Motor neuron (in vitro differentiated cells): ENCODE results near the gene AMMECR1. TPM values are rescaled to one million over a fixed set of nuclear protein-coding genes. Genes with fewer than 3 reads are reported as not detected.

Experiments
- ATAC-seq, 8 experiments: fragments of 200-7000 bp; cut with Tn5 transposase; replicated peaks in 6 of 8; 2 replicates each; pipeline ENCODE4 v1.8.0; 2021; ENCODE audit warnings: mild to moderate bottlenecking in 8 of 8, moderate library complexity in 8 of 8
- H3K27ac ChIP-seq, 2 donors: fragments of 250-450 bp; sonication (Bioruptor Pico); 2 replicates each; pipeline ENCODE4 v1.9.0; 2021; ENCODE audit warnings: antibody characterized with exemption in 2 of 2, mild to moderate bottlenecking in 2 of 2, moderate library complexity in 1 of 2
- H3K4me1 ChIP-seq, 2 donors: fragments of 250-450 bp; sonication (Bioruptor Pico); replicated peaks in 1 of 2; 2 replicates each; pipeline ENCODE4 v1.6.1; 2021; ENCODE audit warnings: antibody characterized with exemption in 2 of 2, mild to moderate bottlenecking in 2 of 2, moderate library complexity in 1 of 2
- H3K4me3 ChIP-seq, 5 donors: fragments of 250-450 bp; sonication (Bioruptor Pico); 2 replicates each; pipeline ENCODE4 v1.9.0; 2021; ENCODE audit warnings: antibody characterized with exemption in 5 of 5, mild to moderate bottlenecking in 5 of 5, moderate library complexity in 4 of 5
- WGBS, 10 experiments: fragments of 450-650 bp; shearing (Covaris generic); methylation state at CpG; one replicate each; pipeline ENCODE4 v1.0.0; 2022; 5-methylcytosine and 5-hydroxymethylcytosine counted together
- in situ Hi-C, 9 experiments: fragments of 400-800 bp; cut with MboI; loops; one replicate each; pipeline ENCODE4 v1.15.0; 2021; ENCODE audit warnings: low sequenced_read_pairs in 9 of 9, low pct_unique_long_range_greater_than_20kb in 2 of 9; ENCODE audit not compliant: unreplicated experiment in 9 of 9
- total RNA-seq, 8 experiments: library from RNA; unstranded; fragments of 300-600 nt; gene quantifications; 2 replicates each; pipeline versions ENCODE4 v1.2.3 to v1.2.4, GENCODE V29; 2022

Gene AMMECR1
- total RNA-seq, 8 experiments from 2014 or later, result 3.3 to 9.9 (median 5.9) TPM

GRCh38 chrX:110308220-110308619, 9.7 kb downstream of the AMMECR1 start:
- no peaks in the 10 kb centered on the region for H3K4me1 ChIP-seq
- ATAC-seq, result peak in 2 of 8 experiments; percentile 70 to 76
- H3K27ac ChIP-seq, result no peak overlapping the region
- H3K4me3 ChIP-seq, result no peak overlapping the region
- WGBS, 10 experiments, result 36 to 60% (median 40%) methylated on average over 1 to 2 of the region's 2 CpGs; no CpG with 5 or more reads in 7 of the 10 experiments
- in situ Hi-C loops, result loop anchor here in 1 of 9 experiments (25.0 kb wide), 1 partner anchor 146 kb away; no protein-coding TSS in a partner anchor

DNA sequence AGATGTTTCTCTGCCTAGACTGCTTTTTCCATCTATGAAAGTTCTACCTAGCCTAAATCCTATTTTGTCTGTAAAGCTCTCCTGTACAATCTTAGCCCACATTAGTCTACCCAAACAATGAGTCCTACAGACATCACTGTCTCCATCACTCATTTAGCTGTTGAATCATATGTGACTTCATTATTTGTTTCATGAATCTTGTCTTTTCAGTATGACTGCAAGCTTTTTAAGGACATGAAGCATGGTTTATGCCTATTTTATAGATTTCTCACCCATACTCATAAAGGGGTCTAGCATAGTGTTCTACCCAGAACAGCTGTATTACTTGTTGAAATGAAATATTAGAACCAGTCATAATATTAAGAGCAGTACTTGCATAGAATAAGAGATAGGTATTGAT, 13.0 kb downstream of the AMMECR1 start:
- no peak for ATAC-seq
- Histone ChIP-seq H3K27ac (no peak overlapping the region), H3K4me3 (no peak overlapping the region), H3K4me1 (no peaks in the 10 kb centered on the region)
- in situ Hi-C loops, result loop anchor here in 1 of 9 experiments (25.0 kb wide), 1 partner anchor 143 kb away; no protein-coding TSS in a partner anchor

DNA sequence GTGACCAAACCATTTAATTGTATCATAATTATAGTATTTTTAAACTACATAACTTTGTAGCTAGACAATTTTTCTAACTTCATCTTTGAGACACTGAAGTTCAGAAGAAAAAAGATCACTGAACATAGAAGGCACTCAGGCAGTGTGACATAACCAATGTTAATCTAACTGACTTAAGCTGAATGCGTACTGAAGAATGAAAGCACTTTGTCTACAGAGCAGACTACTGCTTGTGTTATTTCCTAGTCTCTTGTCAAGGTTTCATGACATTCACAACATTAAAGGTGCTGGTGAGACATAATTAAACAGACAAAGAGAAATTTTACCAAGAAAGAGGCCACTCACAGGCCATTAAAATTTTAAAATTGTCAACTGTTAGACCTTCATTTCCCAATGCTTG, 13.5 kb downstream of the AMMECR1 start:
- WGBS, 10 experiments, result 44 to 100% (median 90%) methylated on average over 1 of the region's 1 CpG; no CpG with 5 or more reads in 6 of the 10 experiments
- Histone ChIP-seq H3K4me1 (no peaks in the 10 kb centered on the region), H3K27ac (no peak overlapping the region), H3K4me3 (no peak overlapping the region)
- no peak for ATAC-seq
- in situ Hi-C loops, result loop anchor here in 1 of 9 experiments (25.0 kb wide), 1 partner anchor 142 kb away; no protein-coding TSS in a partner anchor

- H3K4me3 ChIP-seq, result no peak overlapping the region
- 45 to 100% (median 89%) methylated on average over 1 to 3 of the region's 3 CpGs; no CpG with 5 or more reads in 3 of the 10 experiments for WGBS, 10 experiments
- no peaks in the 10 kb centered on the region for H3K4me1 ChIP-seq
- ATAC-seq, result no peak
- in situ Hi-C loops, result loop anchor here in 1 of 9 experiments (25.0 kb wide), 1 partner anchor 141 kb away; no protein-coding TSS in a partner anchor
- no peak overlapping the region for H3K27ac ChIP-seq
Measured at GRCh38 chrX:110302975-110303374, 14.9 kb downstream of the AMMECR1 start.

- Histone ChIP-seq H3K27ac (no peak overlapping the region), H3K4me3 (no peak overlapping the region), H3K4me1 (no peaks in the 10 kb centered on the region)
- no peak for ATAC-seq
- in situ Hi-C loops, result loop anchor here in 1 of 9 experiments (25.0 kb wide), 1 partner anchor 139 kb away; no protein-coding TSS in a partner anchor
- 100% methylated on average over 1 of the region's 1 CpG; no CpG with 5 or more reads in 9 of the 10 experiments for WGBS, 10 experiments
Measured at GRCh38 chrX:110301194-110301593, 16.7 kb downstream of the AMMECR1 start.

DNA sequence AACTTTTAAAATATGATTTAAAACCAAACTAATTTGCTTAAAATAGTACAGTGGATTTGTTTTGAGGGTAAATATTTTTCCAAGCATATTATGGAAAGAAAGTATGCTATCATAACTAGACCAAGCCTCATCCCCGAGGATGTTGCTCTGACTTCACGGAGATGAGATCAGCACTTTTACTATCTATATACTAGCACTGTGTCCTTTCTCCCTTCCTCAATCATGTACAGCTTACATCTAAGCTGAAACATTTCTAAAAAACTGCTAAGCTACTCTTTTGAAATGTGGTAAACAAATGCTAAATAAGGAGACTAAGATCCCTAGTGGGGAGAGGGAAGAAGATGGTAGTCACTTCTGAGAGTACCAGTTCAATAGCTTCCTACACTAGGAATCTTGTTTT, 23.8 kb downstream of the AMMECR1 start:
- Histone ChIP-seq H3K27ac (no peak overlapping the region), H3K4me1 (no peaks in the 10 kb centered on the region), H3K4me3 (no peak overlapping the region)
- WGBS, 10 experiments, result 68 to 100% (median 100%) methylated on average over 1 to 2 of the region's 2 CpGs; no CpG with 5 or more reads in 6 of the 10 experiments
- in situ Hi-C loops, result no loop called here
- no peak for ATAC-seq

- Histone ChIP-seq H3K4me1 (no peaks in the 10 kb centered on the region), H3K27ac (no peak overlapping the region), H3K4me3 (no peak overlapping the region)
- in situ Hi-C loops, result no loop called here
- no peak for ATAC-seq
Measured at GRCh38 chrX:110293658-110294057, 24.2 kb downstream of the AMMECR1 start.

DNA sequence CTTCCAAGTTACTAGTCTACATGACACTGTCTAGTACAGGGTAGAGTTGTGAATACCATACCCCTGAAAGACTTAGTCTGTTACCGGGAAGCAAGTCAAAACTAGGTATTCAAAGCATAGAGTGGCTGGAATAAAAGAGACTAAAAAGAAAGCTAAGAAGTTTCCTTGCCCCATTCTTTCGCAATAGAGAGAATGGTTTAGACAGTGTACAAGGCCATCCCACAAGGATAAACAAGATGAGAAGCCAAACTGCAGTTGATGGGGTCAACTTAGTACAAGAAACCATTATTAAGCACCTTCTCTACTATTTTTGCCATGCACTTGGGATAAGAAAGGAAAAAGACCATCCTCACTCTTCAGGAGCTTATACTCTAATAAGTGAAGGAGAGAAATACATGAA, 30.3 kb downstream of the AMMECR1 start:
- in situ Hi-C loops, result no loop called here
- no peak overlapping the region for H3K4me3 ChIP-seq
- peak in 1 of 8 experiments; percentile 34 for ATAC-seq
- 27 to 90% (median 61%) methylated on average over 2 of the region's 2 CpGs; no CpG with 5 or more reads in 6 of the 10 experiments for WGBS, 10 experiments
- no peak overlapping the region for H3K27ac ChIP-seq
- no peaks in the 10 kb centered on the region for H3K4me1 ChIP-seq

DNA sequence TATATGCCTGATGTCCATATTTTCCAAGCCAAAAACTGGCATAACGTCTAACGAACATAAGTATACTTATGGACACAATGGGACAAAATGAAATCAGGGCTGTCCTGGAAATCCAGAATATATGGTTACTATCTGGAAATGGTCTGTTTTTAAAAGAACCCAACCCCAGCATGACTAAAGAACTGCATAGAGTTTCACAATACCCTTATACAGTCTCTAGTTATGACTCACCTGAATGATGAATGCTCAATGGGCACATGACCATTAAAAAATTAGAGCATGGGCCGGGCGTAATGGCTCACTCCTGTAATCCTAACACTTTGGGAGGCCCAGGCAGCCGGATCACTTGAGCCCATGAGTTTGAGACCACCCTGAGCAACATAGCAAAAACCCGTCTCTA, 31.8 kb downstream of the AMMECR1 start:
- no peaks in the 10 kb centered on the region for H3K4me1 ChIP-seq
- in situ Hi-C loops, result no loop called here
- H3K27ac ChIP-seq, result no peak overlapping the region
- H3K4me3 ChIP-seq, result no peak overlapping the region
- 0 to 100% (median 70%) methylated on average over 1 to 4 of the region's 6 CpGs; no CpG with 5 or more reads in 6 of the 10 experiments for WGBS, 10 experiments
- peak in 3 of 8 experiments; percentile 50 to 98 (median 95) for ATAC-seq

GRCh38 chrX:110284159-110284558, 33.7 kb downstream of the AMMECR1 start:
- H3K4me3 ChIP-seq, result no peak overlapping the region
- ATAC-seq, result peak in 2 of 8 experiments; percentile 21 to 33
- no peak overlapping the region for H3K27ac ChIP-seq
- in situ Hi-C loops, result no loop called here
- WGBS, 10 experiments, result 30 to 100% (median 65%) methylated on average over 2 of the region's 2 CpGs; no CpG with 5 or more reads in 6 of the 10 experiments
- no peaks in the 10 kb centered on the region for H3K4me1 ChIP-seq

GRCh38 chrX:110282922-110283321, 35.0 kb downstream of the AMMECR1 start:
- Histone ChIP-seq H3K4me1 (no peaks in the 10 kb centered on the region), H3K4me3 (no peak overlapping the region), H3K27ac (no peak overlapping the region)
- ATAC-seq, result no peak
- in situ Hi-C loops, result no loop called here

DNA sequence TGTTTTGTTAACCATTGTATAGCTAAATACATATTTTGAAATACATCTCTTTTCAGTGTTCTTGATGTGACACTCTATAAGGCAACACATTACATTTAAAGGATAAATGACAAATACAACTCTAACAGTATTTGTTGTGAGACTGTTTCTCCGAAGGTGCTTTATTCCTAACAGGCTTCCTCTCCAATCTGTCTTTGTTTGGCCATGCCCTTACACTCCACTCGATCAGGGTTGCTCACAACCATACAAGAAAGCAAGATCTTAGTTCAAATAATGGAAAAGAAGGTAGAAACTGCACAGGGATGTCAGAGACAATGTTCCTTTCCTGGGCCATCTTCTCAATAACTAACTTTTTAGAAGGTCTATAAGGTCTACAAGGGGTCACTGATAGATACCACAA, 36.5 kb downstream of the AMMECR1 start:
- no peak for ATAC-seq
- Histone ChIP-seq H3K27ac (no peak overlapping the region), H3K4me1 (no peaks in the 10 kb centered on the region), H3K4me3 (no peak overlapping the region)
- 0 to 86% (median 35%) methylated on average over 1 to 2 of the region's 2 CpGs; no CpG with 5 or more reads in 3 of the 10 experiments for WGBS, 10 experiments
- in situ Hi-C loops, result no loop called here

GRCh38 chrX:110280954-110281353, 36.9 kb downstream of the AMMECR1 start:
- H3K4me1 ChIP-seq, result no peaks in the 10 kb centered on the region
- in situ Hi-C loops, result no loop called here
- no peak for ATAC-seq
- no peak overlapping the region for H3K27ac ChIP-seq
- H3K4me3 ChIP-seq, result no peak overlapping the region

GRCh38 chrX:110277609-110278008, 40.3 kb downstream of the AMMECR1 start:
- Histone ChIP-seq H3K4me3 (no peak overlapping the region), H3K4me1 (no peaks in the 10 kb centered on the region), H3K27ac (no peak overlapping the region)
- in situ Hi-C loops, result no loop called here
- no peak for ATAC-seq
- WGBS, 10 experiments, result 67 to 100% (median 79%) methylated on average over 1 of the region's 1 CpG; no CpG with 5 or more reads in 7 of the 10 experiments
